ENCODE results near the gene SMIM8. TPM values are rescaled to one million over a fixed set of nuclear protein-coding genes. Genes with fewer than 3 reads are reported as not detected.

Gene SMIM8
- total and polyA plus RNA-seq, 4 donors: 4.1 to 13.8 (median 9.4) TPM

DNA sequence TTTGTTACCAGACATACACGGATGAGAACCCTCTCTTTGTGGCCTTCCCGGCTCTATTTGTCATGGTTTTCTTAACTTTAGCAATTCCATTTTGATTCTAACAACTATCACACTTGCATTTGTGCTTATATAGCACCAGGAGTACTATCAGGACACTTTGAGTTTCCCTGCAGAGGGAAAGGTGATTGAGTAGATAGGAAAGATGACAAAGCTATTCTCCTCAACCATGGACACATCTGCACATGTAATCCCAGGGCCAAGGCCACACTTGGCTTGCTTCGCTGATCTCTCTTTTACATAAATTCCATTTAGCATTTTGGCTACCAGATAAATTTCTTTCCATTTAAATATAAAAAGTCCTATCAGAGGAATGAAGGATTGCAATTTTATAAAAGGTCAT lies 62.1 kb downstream of the SMIM8 start:
- no peaks in the 10 kb centered on the region for H3K4me1 ChIP-seq (ENCODE audit: control insufficient read depth in 1 of 2, insufficient read depth in 2 of 2, low read length in 2 of 2)

DNA sequence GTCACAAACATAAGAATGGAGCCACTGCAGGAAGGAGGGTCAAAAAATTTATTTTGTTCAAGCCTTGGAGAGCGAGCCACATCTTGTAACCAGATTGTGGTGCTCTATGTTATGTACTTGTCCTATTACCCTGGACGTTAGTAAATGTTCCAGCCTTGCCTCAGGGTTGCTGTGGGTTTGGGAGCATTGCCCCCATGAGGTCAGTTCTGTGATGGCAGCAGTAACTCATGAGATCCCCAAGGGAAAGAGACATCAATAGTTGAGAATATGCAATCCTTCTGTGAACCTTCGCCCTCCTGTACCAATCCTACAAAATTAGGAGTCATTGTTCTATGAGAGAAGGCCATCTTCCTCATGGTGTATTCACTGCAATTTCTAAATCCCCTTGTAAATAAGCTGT lies 68.9 kb downstream of the SMIM8 start:
- WGBS, 2 donors: 57 to 61% methylated on average over 3 of the region's 3 CpGs
- no peaks in the 10 kb centered on the region for H3K36me3 ChIP-seq (ENCODE audit: control insufficient read depth in 1 of 2, insufficient read depth in 2 of 2, low read length in 1 of 2)
- DNase-seq: no peak
- intact Hi-C loops (cut with DNase I): loop anchor here in 1 of 2 donors (5.0 kb wide), 2 partner anchors 81 to 254 kb away; partner anchors contain the start of gene SLC35A1
- no peaks in the 10 kb centered on the region for H3K27me3 ChIP-seq (ENCODE audit: control insufficient read depth in 1 of 2, insufficient read depth in 2 of 2, low read length in 1 of 2)
- no peak for ATAC-seq (ENCODE audit: low FRiP score)
- H3K27ac ChIP-seq (ENCODE audit: low read depth in 1 of 2, low read length in 2 of 2): no peak overlapping the region
- H3K4me1 ChIP-seq (ENCODE audit: control insufficient read depth in 1 of 2, insufficient read depth in 2 of 2, low read length in 2 of 2): no peaks in the 10 kb centered on the region
- H3K4me3 ChIP-seq (ENCODE audit: low read length in 2 of 2): no peak overlapping the region
- no peaks in the 10 kb centered on the region for H3K9me3 ChIP-seq (ENCODE audit: control insufficient read depth, low read length)

More for the DNA sequence above, 62.1 kb downstream of the SMIM8 start:
- no peak for ATAC-seq (ENCODE audit: low FRiP score)
- intact Hi-C loops (cut with DNase I): no loop called here
- H3K9me3 ChIP-seq (ENCODE audit: control insufficient read depth, low read length): no peaks in the 10 kb centered on the region
- H3K27ac ChIP-seq (ENCODE audit: low read depth in 1 of 2, low read length in 2 of 2): no peak overlapping the region
- 74 to 75% methylated on average over 3 of the region's 3 CpGs for WGBS, 2 donors
- H3K4me3 ChIP-seq (ENCODE audit: low read length in 2 of 2): no peak overlapping the region
- H3K36me3 ChIP-seq (ENCODE audit: control insufficient read depth in 1 of 2, insufficient read depth in 2 of 2, low read length in 1 of 2): no peaks in the 10 kb centered on the region
- no peaks in the 10 kb centered on the region for H3K27me3 ChIP-seq (ENCODE audit: control insufficient read depth in 1 of 2, insufficient read depth in 2 of 2, low read length in 1 of 2)
- no peak for DNase-seq

Other genes starting within 250 kb of the SMIM8 start
- gene CGA, start 227.5 kb upstream of the SMIM8 start, total RNA-seq: not detected
- not detected for gene CGA, start 227.5 kb upstream of the SMIM8 start, polyA plus RNA-seq
- 10 to 100 TPM; 57.9 to 71.6 TPM for gene ZNF292, start 167.0 kb upstream of the SMIM8 start, total RNA-seq
- 1 to 10 TPM; 3.4 to 7.6 TPM for gene ZNF292, start 167.0 kb upstream of the SMIM8 start, polyA plus RNA-seq
- gene GJB7, start 6.7 kb downstream of the SMIM8 start, total RNA-seq: not detected
- not detected for gene GJB7, start 6.7 kb downstream of the SMIM8 start, polyA plus RNA-seq
- gene C6orf163, start 22.2 kb downstream of the SMIM8 start, total RNA-seq: 1 to 10 TPM; 4.2 to 5.6 TPM
- gene C6orf163, start 22.2 kb downstream of the SMIM8 start, polyA plus RNA-seq: under 1 TPM in 1 of 2 donors, not detected in 1; 0.26 TPM
- gene CFAP206, start 85.4 kb downstream of the SMIM8 start, total RNA-seq: under 1 TPM in 1 of 2 donors, not detected in 1; 0.45 TPM
- under 1 TPM in 1 of 2 donors, not detected in 1; 0.46 TPM for gene CFAP206, start 85.4 kb downstream of the SMIM8 start, polyA plus RNA-seq
- 10 to 100 TPM; 15.0 to 20.0 TPM for gene SLC35A1, start 150.4 kb downstream of the SMIM8 start, total RNA-seq
- 10 to 100 TPM; 13.3 to 24.1 TPM for gene SLC35A1, start 150.4 kb downstream of the SMIM8 start, polyA plus RNA-seq

All from aorta (tissue), 5 donors.